Measurements from ENCODE around the gene INPP5K.
"Not testable (repeated sequence)": the region's sequence is repeated elsewhere in the genome, so short reads cannot be mapped to it uniquely, and the experiment has no call there.

Gene INPP5K
- 13.4 to 26.7 (median 18.0) reads per million in 17 experiments for total RNA-seq

DNA sequence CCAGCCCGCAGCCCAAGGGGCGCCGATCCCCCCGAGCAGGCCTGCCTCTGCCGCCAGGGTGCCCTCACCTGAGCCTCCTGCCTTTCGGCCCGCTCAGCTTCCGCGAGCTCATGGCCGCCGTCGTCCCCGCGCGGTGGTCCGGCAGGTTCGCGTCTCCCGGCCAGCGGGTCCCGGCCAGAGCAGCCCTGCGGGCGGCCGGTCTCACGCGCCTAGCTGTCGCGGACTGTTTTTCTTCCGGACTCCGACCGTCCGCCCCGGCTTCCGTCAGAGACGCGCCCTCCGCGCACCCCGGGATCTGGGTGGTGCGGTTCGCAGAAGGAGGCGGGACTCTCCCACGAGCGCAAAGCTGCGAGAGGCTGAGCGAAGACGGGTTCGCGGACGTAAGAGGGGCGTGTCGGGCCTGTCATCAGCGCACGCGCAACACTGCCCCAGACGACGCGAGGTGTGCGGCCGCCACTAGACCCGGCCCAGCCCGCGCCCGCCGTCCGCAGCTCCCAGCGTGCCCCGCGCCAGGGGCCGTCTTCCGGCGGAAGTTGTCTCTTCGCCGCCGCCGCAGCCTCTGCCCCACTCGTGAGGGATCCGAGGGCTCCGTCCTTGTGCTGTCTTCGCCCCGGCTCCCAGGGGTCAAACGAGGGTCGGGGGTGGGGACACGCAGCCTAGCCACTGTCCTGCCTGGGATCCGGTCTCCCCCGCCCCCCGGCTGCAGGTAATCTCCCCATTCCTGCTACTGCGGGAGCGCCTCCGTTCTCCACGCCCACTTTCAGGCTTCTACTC lies at the start of gene INPP5K:
TSS of gene INPP5K (minus strand) at position 225 of the 774 bp plus-strand sequence. CDS start at position 112, 113 bp downstream.
- DNase-seq: peak; percentile 99 to 100 (median 99)

GRCh38 chr17:1565877-1566276 lies 49.5 kb upstream of the INPP5K start:
- peak; percentile 43 to 74 (median 64) for DNase-seq

DNA sequence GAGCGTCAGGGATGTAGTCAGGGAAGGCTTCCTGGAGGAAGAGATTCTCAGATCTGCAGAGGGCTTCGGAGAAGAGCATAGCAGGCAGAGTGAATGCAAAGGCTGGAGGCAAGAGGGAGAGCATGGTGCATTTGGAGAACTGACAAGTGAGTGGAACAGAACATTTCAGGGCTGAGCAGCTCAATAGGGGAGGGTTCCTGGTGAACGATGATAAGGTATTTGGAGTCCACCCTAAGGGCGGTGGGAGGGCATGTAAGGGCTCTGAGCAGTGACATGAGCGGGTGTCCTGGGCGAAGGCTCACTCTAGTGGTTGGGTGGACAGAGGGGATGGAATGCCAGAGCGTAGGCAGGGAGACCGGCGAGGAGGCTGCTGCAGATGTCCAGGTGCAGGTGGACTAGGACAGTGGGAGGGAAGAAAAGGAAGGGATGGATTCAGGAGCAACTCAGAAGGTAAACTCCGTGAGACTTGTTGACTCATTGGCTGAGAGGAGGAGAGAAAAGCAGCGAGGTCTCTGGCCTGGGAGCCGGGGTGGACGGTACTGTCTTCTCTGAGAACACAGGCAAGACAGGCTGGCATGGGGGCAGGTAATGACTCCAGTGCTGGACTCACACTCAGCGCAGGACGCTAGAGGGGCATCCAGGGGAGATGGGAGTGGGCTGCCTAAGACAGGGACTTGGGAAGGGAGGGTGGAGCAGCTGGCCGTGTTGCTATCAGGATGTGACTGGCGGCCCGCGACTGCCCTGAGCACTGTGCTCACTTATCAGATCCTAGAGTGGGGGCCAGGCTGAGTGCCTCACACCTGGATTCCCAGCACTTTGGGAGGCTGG lies 47.6 kb upstream of the INPP5K start:
- DNase-seq: no peak

GRCh38 chr17:1563471-1563785 lies 47.0 kb upstream of the INPP5K start:
- not testable (repeated sequence) for DNase-seq

DNA sequence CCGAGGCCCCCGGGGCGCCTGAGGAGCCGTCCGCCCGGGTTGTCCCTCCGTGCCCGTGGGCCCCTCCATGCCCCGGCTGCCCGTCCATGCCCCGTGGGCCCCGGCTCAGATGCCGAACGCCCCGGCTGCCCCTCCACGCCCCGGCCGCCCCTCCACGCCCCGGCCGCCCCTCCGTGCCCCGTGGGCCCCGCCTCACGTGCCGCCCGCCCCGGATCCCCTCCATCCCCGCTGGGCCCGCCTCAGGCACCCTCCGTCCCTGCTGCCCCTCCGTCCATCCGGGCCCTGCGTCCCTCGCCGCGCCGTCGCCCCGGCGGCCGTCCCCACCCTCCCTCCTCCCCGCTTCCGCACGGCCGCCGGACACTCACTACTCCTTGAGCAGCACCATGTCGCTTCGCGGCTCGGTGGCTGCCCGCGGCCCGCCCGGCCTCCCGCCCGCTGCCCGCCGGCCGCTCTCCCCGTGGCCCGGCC lies 45.8 kb upstream of the INPP5K start:
- no peak for DNase-seq

DNA sequence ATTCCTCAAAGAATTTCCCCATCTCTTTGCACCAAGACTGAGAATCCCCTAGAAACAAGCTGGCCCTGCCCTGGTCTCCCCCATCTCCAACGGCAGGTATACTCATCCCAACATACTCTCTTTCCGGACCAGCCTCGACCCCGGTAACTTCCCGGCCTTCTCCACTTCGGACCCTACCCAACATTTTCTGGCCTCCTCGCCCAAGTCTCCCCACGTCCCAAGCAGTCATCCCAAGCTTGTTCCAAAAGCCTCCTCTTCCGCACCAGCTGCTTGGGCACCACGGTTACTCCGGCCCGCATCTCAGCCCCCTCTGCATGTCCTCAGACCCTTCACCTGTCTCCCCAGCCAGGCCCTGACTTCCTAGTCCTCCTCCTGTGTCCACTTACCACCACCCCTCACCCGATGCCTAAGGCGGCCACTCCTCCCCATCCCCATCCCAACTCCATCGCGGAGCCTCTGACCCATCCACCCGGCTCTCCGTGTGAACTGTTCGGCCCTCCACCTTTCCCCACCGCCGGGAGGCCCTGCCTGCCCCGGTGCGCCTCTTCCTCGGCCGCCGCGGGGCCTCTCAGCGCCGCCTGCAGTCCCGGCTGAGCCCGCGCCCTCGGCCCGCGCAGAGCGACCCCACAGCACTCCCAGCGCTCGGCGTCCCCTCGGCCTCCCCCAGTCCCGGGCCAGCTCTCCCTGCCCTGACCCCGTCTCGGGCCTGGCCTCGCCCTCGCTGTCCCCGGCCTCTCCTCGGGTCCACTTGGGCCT lies 45.2 kb upstream of the INPP5K start:
- DNase-seq: peak in 2 of 4 experiments; percentile 49 to 69

- DNase-seq: no peak
Measured at GRCh38 chr17:1560858-1561355, 44.5 kb upstream of the INPP5K start.

DNA sequence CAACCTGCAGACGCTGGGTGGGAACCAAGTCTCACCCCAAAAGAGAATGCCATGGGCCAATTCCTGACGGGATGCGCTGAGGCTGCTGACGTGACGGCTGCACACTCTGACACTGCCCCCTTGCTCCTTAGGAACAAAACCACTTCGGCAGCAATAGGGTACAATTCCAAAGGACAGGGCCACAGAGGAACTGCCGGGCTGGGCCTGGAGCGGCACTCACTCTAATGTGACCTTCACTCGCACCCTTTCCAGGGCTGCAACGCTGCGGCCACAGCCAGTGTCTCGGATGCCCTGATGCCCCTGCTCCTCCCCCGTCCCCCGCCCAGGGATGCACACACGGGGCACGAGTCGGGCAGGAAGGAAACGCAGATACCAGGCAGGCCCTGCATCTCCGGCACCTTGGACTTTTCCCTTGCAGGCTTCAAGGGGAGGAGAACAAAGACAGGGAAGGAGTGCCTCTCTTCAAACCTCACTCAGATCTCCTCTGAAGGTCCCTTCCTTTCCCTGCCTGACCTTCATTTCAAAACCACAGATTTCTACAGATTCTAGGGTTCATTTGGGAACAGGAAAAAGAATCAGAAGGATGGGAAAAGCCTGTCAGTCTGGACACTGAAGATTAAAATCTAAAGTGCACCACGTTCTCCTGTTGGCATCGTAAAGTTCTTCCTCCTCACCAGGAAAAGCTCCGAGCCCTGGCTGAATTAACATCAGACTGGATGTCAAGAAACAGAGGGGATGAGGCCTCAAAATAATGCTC lies 43.9 kb upstream of the INPP5K start:
- DNase-seq: no peak

GRCh38 chr17:1559047-1560043 lies 42.9 kb upstream of the INPP5K start:
- no peak for DNase-seq

DNA sequence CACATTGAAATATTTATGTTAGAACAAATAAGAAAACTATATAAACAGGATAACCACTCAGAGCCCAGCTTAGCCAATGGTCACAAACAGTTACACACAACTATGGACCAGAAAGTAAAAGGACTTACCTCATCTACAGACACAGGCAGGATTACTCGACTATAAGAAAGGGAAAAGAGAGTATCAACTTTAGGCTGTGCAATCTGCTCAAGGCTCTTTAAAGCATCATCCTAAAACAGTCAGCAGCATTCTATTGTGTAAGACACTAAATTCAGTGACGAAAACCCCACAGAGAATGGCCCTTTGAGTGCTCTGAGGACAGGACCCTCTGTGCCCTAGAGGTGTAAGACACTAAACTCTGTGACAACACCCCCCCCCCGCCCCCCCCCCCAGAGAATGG lies 42.0 kb upstream of the INPP5K start:
- no peak for DNase-seq

- DNase-seq: peak in 3 of 4 experiments; percentile 29 to 67 (median 37)
Measured at GRCh38 chr17:1557355-1558095, 41.1 kb upstream of the INPP5K start.

GRCh38 chr17:1555651-1556471 lies 39.4 kb upstream of the INPP5K start:
- peak; percentile 83 to 91 (median 90) for DNase-seq

- no peak for DNase-seq
Measured at GRCh38 chr17:1554751-1555540, 38.5 kb upstream of the INPP5K start.

DNA sequence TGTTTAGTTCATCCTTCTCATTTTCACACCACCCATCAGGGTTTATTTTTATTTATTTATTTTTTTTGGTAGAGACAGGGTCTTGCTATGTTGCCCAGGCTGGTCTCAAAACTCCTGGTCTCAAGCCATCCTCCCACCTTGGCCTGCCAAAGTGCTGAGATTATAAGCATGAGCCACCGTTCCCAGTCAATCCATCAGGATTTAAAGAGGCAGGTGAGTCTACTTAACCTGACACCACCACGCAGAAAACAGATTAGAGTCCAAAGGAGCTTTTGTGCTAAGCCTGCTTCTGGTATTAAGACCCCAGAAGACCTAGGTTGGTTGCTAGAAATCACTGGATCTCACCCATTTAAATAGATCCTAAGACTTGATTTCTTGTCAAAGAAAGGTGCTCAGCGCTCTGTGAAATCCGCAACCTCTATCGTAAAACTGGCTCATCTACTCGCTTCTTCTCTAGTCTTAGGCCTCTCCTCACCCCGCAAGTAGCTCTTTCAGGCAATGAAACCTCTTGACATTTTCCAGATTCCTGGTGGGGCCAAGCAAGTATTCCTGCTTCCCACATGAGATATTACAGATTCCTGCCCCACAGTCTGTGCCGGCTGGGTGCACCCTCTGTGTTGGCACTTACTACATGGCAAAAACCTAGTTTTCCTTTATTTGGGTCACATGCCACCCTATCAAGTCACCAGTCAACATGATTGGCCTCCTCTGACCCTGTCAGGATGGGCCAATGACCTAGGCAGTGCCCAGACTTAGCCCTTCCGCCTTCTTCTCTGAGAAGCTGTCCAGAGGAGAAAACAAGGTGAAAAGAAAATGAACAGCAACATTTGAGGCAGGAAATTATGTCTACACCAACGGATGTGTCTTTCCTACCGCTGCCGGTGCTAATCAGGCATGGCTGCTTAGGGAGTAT lies 37.2 kb upstream of the INPP5K start:
- no peak for DNase-seq

DNA sequence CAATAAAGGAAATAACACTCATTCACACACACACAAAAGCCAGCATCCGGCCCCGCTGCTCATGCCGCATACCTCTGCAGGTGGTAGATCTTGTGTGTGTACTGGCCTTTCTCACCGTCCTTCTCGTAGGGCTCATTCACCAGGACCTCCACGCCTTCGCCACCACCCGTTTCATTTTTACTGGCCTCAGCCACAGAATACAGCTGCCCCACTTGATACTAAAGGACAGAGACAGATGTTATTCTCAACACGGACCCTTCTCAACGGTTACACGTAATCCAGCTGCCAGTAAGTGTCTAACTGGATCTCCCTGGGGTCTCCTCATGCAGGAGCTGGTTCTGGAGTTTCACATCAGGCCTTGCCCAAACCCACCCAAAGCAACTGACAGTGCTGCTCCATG lies 36.5 kb upstream of the INPP5K start:
- DNase-seq: no peak

- DNase-seq: no peak
Measured at GRCh38 chr17:1551741-1552140, 35.3 kb upstream of the INPP5K start.

- DNase-seq: no peak
Measured at GRCh38 chr17:1548032-1548431, 31.6 kb upstream of the INPP5K start.

All from suppressor macrophage (primary cell).